MV-4-11 (cell line): Measurements from ENCODE around the gene FGD1.
"Not testable (repeated sequence)": the region's sequence is repeated elsewhere in the genome, so short reads cannot be mapped to it uniquely, and the experiment has no call there.

Source experiments
- DNase-seq: peaks from one replicate; lab custom pipeline; 2025; lab: John Stamatoyannopoulos, UW

The FGD1 gene

GRCh38 chrX:54495814-54496516 is at the start of gene FGD1:
FGD1 (minus strand) TSS chrX:54496234; CDS start chrX:54495432, 802 bp downstream.
- DNase-seq: no peak

- DNase-seq: not testable (repeated sequence)
Measured at GRCh38 chrX:54542239-54542638, 46.2 kb upstream of the FGD1 start.

- DNase-seq: no peak
Measured at GRCh38 chrX:54540289-54540688, 44.3 kb upstream of the FGD1 start.

- no peak for DNase-seq
Measured at GRCh38 chrX:54534271-54534670, 38.2 kb upstream of the FGD1 start.

- DNase-seq: no peak
Measured at GRCh38 chrX:54530357-54530900, 34.4 kb upstream of the FGD1 start.

GRCh38 chrX:54529552-54530356 is 33.7 kb upstream of the FGD1 start, which contains the start of gene GNL3L:
GNL3L (plus strand) TSS chrX:54530219; CDS start chrX:54532567, 2,348 bp downstream.
- peak; percentile 80 for DNase-seq

- DNase-seq: no peak
Measured at GRCh38 chrX:54529151-54529550, 33.1 kb upstream of the FGD1 start.

- no peak for DNase-seq
Measured at GRCh38 chrX:54509400-54509799, 13.4 kb upstream of the FGD1 start.

- no peak for DNase-seq
Measured at GRCh38 chrX:54496936-54497335, 902 bp upstream of the FGD1 start.

GRCh38 chrX:54496517-54496852 is 451 bp upstream of the FGD1 start:
- no peak for DNase-seq

GRCh38 chrX:54494989-54495813 is 833 bp downstream of the FGD1 start:
- no peak for DNase-seq

GRCh38 chrX:54494166-54494988 is 1.7 kb downstream of the FGD1 start:
- no peak for DNase-seq

- DNase-seq: no peak
Measured at GRCh38 chrX:54492340-54492739, 3.7 kb downstream of the FGD1 start.

- not testable (repeated sequence) for DNase-seq
Measured at GRCh38 chrX:54489819-54490218, 6.2 kb downstream of the FGD1 start.

- DNase-seq: no peak
Measured at GRCh38 chrX:54484666-54485065, 11.4 kb downstream of the FGD1 start.

GRCh38 chrX:54483946-54484345 is 12.1 kb downstream of the FGD1 start:
- no peak for DNase-seq

- DNase-seq: no peak
Measured at GRCh38 chrX:54482839-54483593, 13.0 kb downstream of the FGD1 start.

- no peak for DNase-seq
Measured at GRCh38 chrX:54479136-54480111, 16.6 kb downstream of the FGD1 start.
